ENCODE data around the gene METTL8.

The METTL8 gene

DNA sequence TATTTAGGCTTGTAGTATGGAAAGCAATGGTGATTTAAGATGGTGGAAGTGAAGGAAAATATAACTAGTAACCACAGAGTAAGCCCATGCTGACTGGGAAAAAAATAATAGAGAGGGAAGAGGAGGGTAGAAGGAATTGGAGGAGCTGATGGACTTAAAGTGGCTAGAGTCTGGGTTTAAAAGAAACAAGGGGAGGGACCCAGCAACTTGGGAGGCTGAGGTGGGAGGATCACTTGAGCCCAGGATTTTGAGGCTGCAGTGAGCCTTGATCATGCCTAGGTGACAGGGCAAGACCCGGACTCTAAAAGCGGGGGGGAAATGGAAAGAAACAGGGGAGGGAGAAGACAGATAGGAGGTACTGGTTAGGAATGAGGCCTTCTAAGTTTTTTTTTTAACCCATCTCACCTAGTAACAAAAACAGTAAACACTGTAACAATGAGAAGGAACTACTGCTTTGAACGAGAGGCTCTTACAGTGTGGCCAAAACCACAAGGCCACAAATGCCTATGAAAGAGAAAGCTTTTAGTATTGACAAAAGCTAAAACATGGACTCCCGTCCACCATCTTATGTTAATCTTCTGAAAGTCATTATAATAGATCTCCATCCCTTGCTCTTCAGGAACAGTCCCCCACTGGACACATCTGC, 26.6 kb downstream of the METTL8 start:
- TF ChIP-seq GABPA (IDR thresholded peaks at IDR 0.05; ENCODE audit: low read depth): no peak
- no peak for TF ChIP-seq POLR2AphosphoS5 (IDR thresholded peaks at IDR 0.05; ENCODE audit: low read depth)
- TF ChIP-seq SPI1 (IDR thresholded peaks at IDR 0.05; ENCODE audit: borderline replicate concordance, low read depth): no peak
- TF ChIP-seq REST (IDR thresholded peaks at IDR 0.05; ENCODE audit: insufficient replicate concordance, low read depth): no peak
- no peak for TF ChIP-seq CTCF (IDR thresholded peaks at IDR 0.05; ENCODE audit: insufficient read depth, low read length)
- peak in 1 of 2 experiments; percentile 20 for DNase-seq (ENCODE audit: low read depth in 1 of 2, low spot score in 1 of 2)
- Histone ChIP-seq H3K4me3 (replicated peaks; ENCODE audit: insufficient read depth, low read length) (no peak overlapping the region), H3K27ac (replicated peaks) (peak overlapping the region; percentile 46), H3K27me3 (ENCODE audit: insufficient read depth, poor library complexity, severe bottlenecking) (no peaks in the 10 kb centered on the region)

- TF ChIP-seq CTCF (IDR thresholded peaks at IDR 0.05; ENCODE audit: insufficient read depth, low read length): no peak
- no peak for TF ChIP-seq GABPA (IDR thresholded peaks at IDR 0.05; ENCODE audit: low read depth)
- no peak for TF ChIP-seq POLR2AphosphoS5 (IDR thresholded peaks at IDR 0.05; ENCODE audit: low read depth)
- no peak for TF ChIP-seq REST (IDR thresholded peaks at IDR 0.05; ENCODE audit: insufficient replicate concordance, low read depth)
- TF ChIP-seq SPI1 (IDR thresholded peaks at IDR 0.05; ENCODE audit: borderline replicate concordance, low read depth): no peak
- DNase-seq (ENCODE audit: low read depth in 1 of 2, low spot score in 1 of 2): no peak
- no peak overlapping the region for H3K27ac ChIP-seq (replicated peaks)
Measured at GRCh38 chr2:171406044-171406443, 27.7 kb downstream of the METTL8 start.

DNA sequence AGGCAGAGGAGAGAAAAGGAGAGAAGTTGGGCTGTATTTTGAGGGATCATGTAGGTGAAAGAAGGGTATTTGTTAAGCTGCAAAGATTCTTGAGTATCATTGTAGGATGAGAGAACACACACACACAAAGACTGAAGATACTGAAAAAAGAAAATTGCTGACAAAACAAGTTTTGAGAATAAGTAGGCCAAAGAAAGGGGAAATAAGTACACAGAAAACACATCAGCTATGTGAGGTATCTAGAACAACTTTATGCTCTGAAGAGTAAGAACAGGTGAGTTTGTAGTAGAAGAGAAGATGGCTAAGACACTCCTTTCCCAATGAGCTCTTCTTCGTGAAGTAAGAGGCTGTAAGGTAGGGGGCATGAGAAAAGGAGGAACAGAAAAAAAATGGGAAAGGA, 28.2 kb downstream of the METTL8 start:
- H3K4me3 ChIP-seq (replicated peaks; ENCODE audit: insufficient read depth, low read length): no peak overlapping the region
- H3K27ac ChIP-seq (replicated peaks): no peak overlapping the region
- H3K27me3 ChIP-seq (ENCODE audit: insufficient read depth, poor library complexity, severe bottlenecking): no peaks in the 10 kb centered on the region
- DNase-seq (ENCODE audit: low read depth in 1 of 2, low spot score in 1 of 2): no peak
- TF ChIP-seq REST (IDR thresholded peaks at IDR 0.05; ENCODE audit: insufficient replicate concordance, low read depth) (no peak), GABPA (IDR thresholded peaks at IDR 0.05; ENCODE audit: low read depth) (no peak)

More at GRCh38 chr2:171406044-171406443, 27.7 kb downstream of the METTL8 start:
- H3K27me3 ChIP-seq (ENCODE audit: insufficient read depth, poor library complexity, severe bottlenecking): no peaks in the 10 kb centered on the region
- no peak overlapping the region for H3K4me3 ChIP-seq (replicated peaks; ENCODE audit: insufficient read depth, low read length)

Data from HL-60 (cell line).